Measurements from ENCODE around the gene LRRFIP1.
"Not testable (repeated sequence)": the region's sequence is repeated elsewhere in the genome, so short reads cannot be mapped to it uniquely, and the experiment has no call there.

DNA sequence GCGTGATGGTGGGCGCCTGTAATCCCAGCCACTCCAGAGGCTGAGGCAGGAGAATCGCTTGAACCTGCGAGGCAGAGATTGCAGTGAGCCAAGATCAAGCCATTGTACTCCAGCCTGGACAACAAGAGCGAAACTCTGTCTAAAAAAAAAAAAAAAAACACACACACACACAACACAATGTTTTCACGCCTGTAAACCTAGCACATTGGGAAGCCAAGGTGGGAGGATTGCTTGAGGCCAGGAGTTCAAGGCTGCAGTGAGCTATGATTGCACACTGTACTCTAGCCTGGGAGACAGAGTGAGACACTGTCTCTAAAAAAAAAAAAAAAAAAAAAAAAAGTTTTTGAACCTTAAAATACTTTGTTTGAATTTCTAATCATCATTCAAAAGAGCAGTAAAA, 137.7 kb downstream of the LRRFIP1 start:
- TF ChIP-seq, protein P1, sequence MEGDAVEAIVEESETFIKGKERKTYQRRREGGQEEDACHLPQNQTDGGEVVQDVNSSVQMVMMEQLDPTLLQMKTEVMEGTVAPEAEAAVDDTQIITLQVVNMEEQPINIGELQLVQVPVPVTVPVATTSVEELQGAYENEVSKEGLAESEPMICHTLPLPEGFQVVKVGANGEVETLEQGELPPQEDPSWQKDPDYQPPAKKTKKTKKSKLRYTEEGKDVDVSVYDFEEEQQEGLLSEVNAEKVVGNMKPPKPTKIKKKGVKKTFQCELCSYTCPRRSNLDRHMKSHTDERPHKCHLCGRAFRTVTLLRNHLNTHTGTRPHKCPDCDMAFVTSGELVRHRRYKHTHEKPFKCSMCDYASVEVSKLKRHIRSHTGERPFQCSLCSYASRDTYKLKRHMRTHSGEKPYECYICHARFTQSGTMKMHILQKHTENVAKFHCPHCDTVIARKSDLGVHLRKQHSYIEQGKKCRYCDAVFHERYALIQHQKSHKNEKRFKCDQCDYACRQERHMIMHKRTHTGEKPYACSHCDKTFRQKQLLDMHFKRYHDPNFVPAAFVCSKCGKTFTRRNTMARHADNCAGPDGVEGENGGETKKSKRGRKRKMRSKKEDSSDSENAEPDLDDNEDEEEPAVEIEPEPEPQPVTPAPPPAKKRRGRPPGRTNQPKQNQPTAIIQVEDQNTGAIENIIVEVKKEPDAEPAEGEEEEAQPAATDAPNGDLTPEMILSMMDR (IDR thresholded peaks at IDR 0.05; ENCODE audit: insufficient read depth, low read length): not testable (repeated sequence)
- not testable (repeated sequence) for TF ChIP-seq GABPA, POLR2AphosphoS5 (IDR thresholded peaks at IDR 0.05; ENCODE audit: low read depth)
